Type B pancreatic cell (in vitro differentiated cells): ENCODE measurements around the gene LZTR1. TPM values are rescaled to one million over a fixed set of nuclear protein-coding genes. Genes with fewer than 3 reads are reported as not detected.

Experiments used
- DNase-seq: peaks from one replicate; pipeline ENCODE4 v3.0.0; 2021; ENCODE audit warnings: mixed read lengths; ENCODE audit not compliant: unreplicated experiment; ENCODE audit errors: extremely low spot score
- H3K27ac Mint-ChIP-seq: 2 replicates; pipeline ENCODE4 v1.8.0; 2021; ENCODE audit warnings: mild to moderate bottlenecking, mixed read lengths
- H3K27me3 Mint-ChIP-seq: 2 replicates; pipeline ENCODE4 v1.8.0; 2021; ENCODE audit warnings: mixed read lengths
- H3K36me3 Mint-ChIP-seq: 2 replicates; pipeline ENCODE4 v1.8.0; 2021; ENCODE audit warnings: mixed read lengths
- H3K4me1 Mint-ChIP-seq: one replicate; pipeline ENCODE4 v1.8.0; 2021; ENCODE audit warnings: mixed read lengths; ENCODE audit not compliant: unreplicated experiment
- H3K4me3 Mint-ChIP-seq: 2 replicates; pipeline ENCODE4 v1.8.0; 2021; ENCODE audit warnings: mild to moderate bottlenecking, mixed read lengths
- H3K9me3 Mint-ChIP-seq: 2 replicates; pipeline ENCODE4 v1.8.0; 2021; ENCODE audit warnings: mixed read lengths
- total RNA-seq: library from RNA; stranded (reverse); gene quantifications from 2 replicates; pipeline ENCODE4 v1.2.1, GENCODE V29; 2021; ENCODE audit warnings: low replicate concordance
- TF ChIP-seq, protein P1 (sequence below): fragments of 200-600 bp; sonication (generic); conservative IDR thresholded peaks from 2 replicates; pipeline ENCODE4 v1.5.0; 2021; ENCODE audit warnings: antibody characterized with exemption, mild to moderate bottlenecking

Gene LZTR1
- total RNA-seq, 1 donor from 2014 or later: 102 TPM

DNA sequence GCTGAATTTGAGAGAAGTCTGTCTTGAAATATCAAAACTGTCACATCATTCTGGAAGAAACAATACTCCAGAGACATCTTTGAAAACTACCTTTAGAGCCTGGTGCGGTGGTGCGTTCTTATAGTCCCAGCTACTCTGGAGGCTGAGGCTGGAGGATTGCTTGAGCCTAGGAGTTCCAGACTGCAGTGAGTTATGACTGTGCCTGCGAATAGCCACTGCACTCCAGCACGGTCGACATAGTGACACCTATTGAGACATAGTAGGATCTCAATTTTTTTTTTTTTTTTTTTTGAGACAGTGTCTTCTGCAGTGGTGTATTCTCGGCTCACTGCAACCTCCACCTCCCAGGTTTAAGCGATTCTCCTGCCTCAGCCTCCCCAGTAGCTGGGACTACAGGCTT, 26.5 kb upstream of the LZTR1 start:
- Mint-ChIP-seq H3K9me3 (no peaks in the 10 kb centered on the region), H3K36me3 (peaks cover 5% of the 10 kb centered on the region), H3K4me1 (peaks cover 16% of the 10 kb centered on the region), H3K27me3 (peaks cover 11% of the 10 kb centered on the region), H3K4me3 (no peak overlapping the region), H3K27ac (no peak overlapping the region)
- TF ChIP-seq, protein P1, sequence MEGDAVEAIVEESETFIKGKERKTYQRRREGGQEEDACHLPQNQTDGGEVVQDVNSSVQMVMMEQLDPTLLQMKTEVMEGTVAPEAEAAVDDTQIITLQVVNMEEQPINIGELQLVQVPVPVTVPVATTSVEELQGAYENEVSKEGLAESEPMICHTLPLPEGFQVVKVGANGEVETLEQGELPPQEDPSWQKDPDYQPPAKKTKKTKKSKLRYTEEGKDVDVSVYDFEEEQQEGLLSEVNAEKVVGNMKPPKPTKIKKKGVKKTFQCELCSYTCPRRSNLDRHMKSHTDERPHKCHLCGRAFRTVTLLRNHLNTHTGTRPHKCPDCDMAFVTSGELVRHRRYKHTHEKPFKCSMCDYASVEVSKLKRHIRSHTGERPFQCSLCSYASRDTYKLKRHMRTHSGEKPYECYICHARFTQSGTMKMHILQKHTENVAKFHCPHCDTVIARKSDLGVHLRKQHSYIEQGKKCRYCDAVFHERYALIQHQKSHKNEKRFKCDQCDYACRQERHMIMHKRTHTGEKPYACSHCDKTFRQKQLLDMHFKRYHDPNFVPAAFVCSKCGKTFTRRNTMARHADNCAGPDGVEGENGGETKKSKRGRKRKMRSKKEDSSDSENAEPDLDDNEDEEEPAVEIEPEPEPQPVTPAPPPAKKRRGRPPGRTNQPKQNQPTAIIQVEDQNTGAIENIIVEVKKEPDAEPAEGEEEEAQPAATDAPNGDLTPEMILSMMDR: no peak
- no peak for DNase-seq

GRCh38 chr22:20956258-20957101, 25.6 kb upstream of the LZTR1 start:
- Mint-ChIP-seq H3K36me3 (peaks cover 5% of the 10 kb centered on the region), H3K4me1 (peaks cover 10% of the 10 kb centered on the region), H3K27ac (peak overlapping the region; percentile 77), H3K9me3 (no peaks in the 10 kb centered on the region), H3K4me3 (peak overlapping the region; percentile 86), H3K27me3 (peaks cover 11% of the 10 kb centered on the region)
- TF ChIP-seq, protein P1: no peak
- DNase-seq: no peak

DNA sequence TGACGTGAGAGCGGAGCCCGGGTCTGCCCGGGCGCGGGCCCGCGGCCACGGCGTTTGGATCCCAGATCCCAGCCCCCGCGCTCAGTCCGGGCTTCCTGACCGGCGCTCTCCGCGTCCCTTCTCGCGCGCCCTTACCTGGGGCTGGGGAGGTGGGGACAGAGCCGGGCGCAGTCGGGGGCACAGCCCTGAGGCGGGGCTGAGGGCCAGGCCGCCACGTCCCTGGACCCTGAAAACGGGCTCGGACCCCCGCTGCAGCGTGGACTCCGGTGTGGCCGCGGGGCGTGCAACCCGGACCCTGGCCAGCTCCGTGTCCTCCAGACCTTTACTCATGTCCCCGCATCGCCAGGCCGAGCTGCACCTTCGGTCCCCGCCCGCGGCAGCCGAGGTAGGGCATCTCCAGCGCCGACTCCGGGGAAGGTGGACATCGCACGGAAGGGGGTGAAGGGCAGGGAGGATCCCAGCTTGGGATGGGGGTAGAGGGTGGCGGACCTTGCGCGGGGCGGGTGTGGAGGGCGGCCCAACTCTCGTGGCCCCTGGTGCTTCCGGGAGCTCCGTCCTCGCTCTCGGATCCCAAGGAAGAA, 24.9 kb upstream of the LZTR1 start:
- peaks cover 15% of the 10 kb centered on the region for H3K27me3 Mint-ChIP-seq
- H3K27ac Mint-ChIP-seq: peak overlapping the region; percentile 77
- no peaks in the 10 kb centered on the region for H3K9me3 Mint-ChIP-seq
- DNase-seq: no peak
- H3K4me1 Mint-ChIP-seq: peaks cover 5% of the 10 kb centered on the region
- TF ChIP-seq, protein P1: no peak
- peaks cover 5% of the 10 kb centered on the region for H3K36me3 Mint-ChIP-seq
- peak overlapping the region; percentile 86 for H3K4me3 Mint-ChIP-seq

DNA sequence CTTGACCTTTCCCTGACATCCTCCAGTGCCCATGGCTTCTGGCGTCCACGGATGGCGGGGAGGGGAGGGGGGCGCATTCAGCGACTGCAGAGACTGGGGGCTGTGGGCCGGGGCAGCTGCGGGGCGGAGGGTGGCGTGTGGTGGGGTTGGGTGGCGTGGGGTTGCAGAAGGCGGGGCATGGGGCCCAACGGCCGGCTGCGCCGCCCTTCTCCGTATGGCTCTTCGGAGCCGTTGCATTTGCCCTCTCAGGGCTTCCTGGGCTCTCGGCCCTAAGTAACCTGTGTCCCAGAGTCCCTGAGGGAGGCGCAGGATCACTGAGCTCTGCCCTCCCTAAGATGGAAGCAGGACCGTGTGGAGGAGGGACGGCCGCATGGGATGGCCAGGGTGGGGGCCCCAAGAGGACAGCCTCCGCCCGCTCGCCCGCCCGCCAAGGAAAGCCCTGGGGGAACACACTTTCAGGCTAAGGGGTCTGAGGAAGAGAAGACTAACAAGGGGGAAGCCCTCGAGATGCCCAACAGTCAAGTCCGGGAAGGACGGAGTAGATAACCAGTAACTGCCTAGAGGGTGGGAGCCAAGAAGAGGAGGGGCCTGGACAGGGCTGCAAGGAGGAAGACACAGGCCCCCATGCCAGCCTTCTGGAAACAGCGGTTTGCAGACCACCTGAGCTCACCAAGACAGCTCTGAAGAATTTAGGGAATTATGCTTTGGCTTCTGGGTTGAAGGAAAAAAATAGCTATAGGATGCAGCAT, 24.2 kb upstream of the LZTR1 start:
- Mint-ChIP-seq H3K27me3 (peaks cover 15% of the 10 kb centered on the region), H3K36me3 (peaks cover 5% of the 10 kb centered on the region), H3K9me3 (no peaks in the 10 kb centered on the region), H3K27ac (peak overlapping the region; percentile 46), H3K4me3 (peak overlapping the region; percentile 80), H3K4me1 (no peaks in the 10 kb centered on the region)
- TF ChIP-seq, protein P1: no peak
- no peak for DNase-seq

GRCh38 chr22:20959578-20960461, 22.3 kb upstream of the LZTR1 start:
- H3K27ac Mint-ChIP-seq: no peak overlapping the region
- H3K4me3 Mint-ChIP-seq: peak overlapping the region; percentile 61
- no peaks in the 10 kb centered on the region for H3K9me3 Mint-ChIP-seq
- H3K36me3 Mint-ChIP-seq: no peaks in the 10 kb centered on the region
- peaks cover 26% of the 10 kb centered on the region for H3K27me3 Mint-ChIP-seq
- no peak for DNase-seq
- H3K4me1 Mint-ChIP-seq: peaks cover 9% of the 10 kb centered on the region
- TF ChIP-seq, protein P1: no peak
